ENCODE results near the gene MIB1.

DNA sequence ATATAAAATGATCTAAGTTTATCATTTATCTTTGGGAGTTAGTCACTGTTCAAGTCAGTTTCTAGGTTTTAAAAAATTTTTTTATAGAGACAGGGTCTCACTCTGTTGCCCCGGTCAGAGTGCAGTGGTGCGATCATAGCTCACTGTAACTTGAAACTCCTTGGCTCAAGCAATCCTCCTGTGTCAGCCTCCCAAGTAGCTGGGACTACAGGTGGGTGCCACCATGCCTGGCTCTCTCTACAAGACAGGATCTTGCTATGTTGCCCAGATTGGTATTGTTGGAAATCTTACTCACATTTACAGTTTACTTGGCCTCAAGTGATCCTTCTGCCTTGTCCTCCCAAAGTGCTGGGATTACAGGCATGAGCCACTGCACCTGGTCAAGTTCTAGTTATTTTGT, 74.5 kb downstream of the MIB1 start:
- no peak for TF ChIP-seq OSR1 (CRISPR knock-in tag; IDR thresholded peaks at IDR 0.05)
- TF ChIP-seq CSDC2 (CRISPR knock-in tag; IDR thresholded peaks at IDR 0.05) = no peak
- TF ChIP-seq ZNF565 (CRISPR knock-in tag; conservative IDR thresholded peaks at IDR 0.05; ENCODE audit: low read depth) = no peak
- no peak for TF ChIP-seq ZFP3 (CRISPR knock-in tag; IDR thresholded peaks at IDR 0.05)
- TF ChIP-seq, protein P1, sequence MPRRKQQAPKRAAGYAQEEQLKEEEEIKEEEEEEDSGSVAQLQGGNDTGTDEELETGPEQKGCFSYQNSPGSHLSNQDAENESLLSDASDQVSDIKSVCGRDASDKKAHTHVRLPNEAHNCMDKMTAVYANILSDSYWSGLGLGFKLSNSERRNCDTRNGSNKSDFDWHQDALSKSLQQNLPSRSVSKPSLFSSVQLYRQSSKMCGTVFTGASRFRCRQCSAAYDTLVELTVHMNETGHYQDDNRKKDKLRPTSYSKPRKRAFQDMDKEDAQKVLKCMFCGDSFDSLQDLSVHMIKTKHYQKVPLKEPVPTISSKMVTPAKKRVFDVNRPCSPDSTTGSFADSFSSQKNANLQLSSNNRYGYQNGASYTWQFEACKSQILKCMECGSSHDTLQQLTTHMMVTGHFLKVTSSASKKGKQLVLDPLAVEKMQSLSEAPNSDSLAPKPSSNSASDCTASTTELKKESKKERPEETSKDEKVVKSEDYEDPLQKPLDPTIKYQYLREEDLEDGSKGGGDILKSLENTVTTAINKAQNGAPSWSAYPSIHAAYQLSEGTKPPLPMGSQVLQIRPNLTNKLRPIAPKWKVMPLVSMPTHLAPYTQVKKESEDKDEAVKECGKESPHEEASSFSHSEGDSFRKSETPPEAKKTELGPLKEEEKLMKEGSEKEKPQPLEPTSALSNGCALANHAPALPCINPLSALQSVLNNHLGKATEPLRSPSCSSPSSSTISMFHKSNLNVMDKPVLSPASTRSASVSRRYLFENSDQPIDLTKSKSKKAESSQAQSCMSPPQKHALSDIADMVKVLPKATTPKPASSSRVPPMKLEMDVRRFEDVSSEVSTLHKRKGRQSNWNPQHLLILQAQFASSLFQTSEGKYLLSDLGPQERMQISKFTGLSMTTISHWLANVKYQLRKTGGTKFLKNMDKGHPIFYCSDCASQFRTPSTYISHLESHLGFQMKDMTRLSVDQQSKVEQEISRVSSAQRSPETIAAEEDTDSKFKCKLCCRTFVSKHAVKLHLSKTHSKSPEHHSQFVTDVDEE (CRISPR knock-in tag; IDR thresholded peaks at IDR 0.05) = no peak
- TF ChIP-seq POU6F1 (CRISPR knock-in tag; IDR thresholded peaks at IDR 0.05; ENCODE audit: borderline replicate concordance, low read depth) = no peak
- no peak for TF ChIP-seq PATZ1 (CRISPR knock-in tag; IDR thresholded peaks at IDR 0.05; ENCODE audit: borderline replicate concordance)
- no peak for TF ChIP-seq TOX (CRISPR knock-in tag; IDR thresholded peaks at IDR 0.05; ENCODE audit: borderline replicate concordance)
- no peak for TF ChIP-seq BACH2 (CRISPR knock-in tag; IDR thresholded peaks at IDR 0.05; ENCODE audit: borderline replicate concordance)
- TF ChIP-seq RARB (CRISPR knock-in tag; IDR thresholded peaks at IDR 0.05) = no peak
- TF ChIP-seq ESRRG (CRISPR knock-in tag; IDR thresholded peaks at IDR 0.05) = no peak
- no peak for TF ChIP-seq ARNTL (CRISPR knock-in tag; IDR thresholded peaks at IDR 0.05; ENCODE audit: borderline replicate concordance, low read depth)
- TF ChIP-seq, protein P2, sequence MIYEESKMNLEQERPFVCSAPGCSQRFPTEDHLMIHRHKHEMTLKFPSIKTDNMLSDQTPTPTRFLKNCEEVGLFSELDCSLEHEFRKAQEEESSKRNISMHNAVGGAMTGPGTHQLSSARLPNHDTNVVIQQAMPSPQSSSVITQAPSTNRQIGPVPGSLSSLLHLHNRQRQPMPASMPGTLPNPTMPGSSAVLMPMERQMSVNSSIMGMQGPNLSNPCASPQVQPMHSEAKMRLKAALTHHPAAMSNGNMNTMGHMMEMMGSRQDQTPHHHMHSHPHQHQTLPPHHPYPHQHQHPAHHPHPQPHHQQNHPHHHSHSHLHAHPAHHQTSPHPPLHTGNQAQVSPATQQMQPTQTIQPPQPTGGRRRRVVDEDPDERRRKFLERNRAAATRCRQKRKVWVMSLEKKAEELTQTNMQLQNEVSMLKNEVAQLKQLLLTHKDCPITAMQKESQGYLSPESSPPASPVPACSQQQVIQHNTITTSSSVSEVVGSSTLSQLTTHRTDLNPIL (CRISPR knock-in tag; IDR thresholded peaks at IDR 0.05; ENCODE audit: low read depth) = no peak

All from SK-N-SH treated with all-trans-retinoic acid at 6 μM for 48 hours (cell line).